Prostate gland (tissue), 2 donors: ENCODE data around the gene MAP3K4.

Experiments used
- CTCF ChIP-seq, 4 experiments: fragments of 200-600 bp in 2 of 4; fragments of 450-650 bp in 2 of 4; sonication (generic) in 2 of 4; IDR thresholded peaks; 1 replicate in 3 of 4; 2 replicates in 1 of 4; pipeline ENCODE4 v1.5.1; 2016 to 2019; ENCODE audit warnings: antibody characterized with exemption in 4 of 4, mild to moderate bottlenecking in 2 of 4, moderate library complexity in 2 of 4
- POLR2A ChIP-seq: fragments of 450-650 bp; IDR thresholded peaks from one replicate; pipeline ENCODE4 v1.6.1; 2016; ENCODE audit warnings: antibody characterized with exemption, mild to moderate bottlenecking
- POLR2AphosphoS5 ChIP-seq: sonication (generic); formaldehyde crosslinking; IDR thresholded peaks from one replicate; pipeline ENCODE4 v1.6.1; 2017; ENCODE audit warnings: antibody characterized with exemption

GRCh38 chr6:161125591-161125990 lies 134.0 kb downstream of the MAP3K4 start:
- TF ChIP-seq CTCF (IDR thresholded peaks at IDR 0.05), result no peak
- TF ChIP-seq POLR2A, result no peak
- TF ChIP-seq POLR2AphosphoS5, result no peak
